ENCODE measurements around the gene HLA-DRB5.

The HLA-DRB5 gene

GRCh38 chr6:32570363-32570905 lies 40.3 kb upstream of the HLA-DRB5 start:
- H3K9me3 ChIP-seq (ENCODE audit: insufficient read depth, low read length, severe bottlenecking): no peaks in the 10 kb centered on the region
- H3K4me1 ChIP-seq (ENCODE audit: insufficient read depth, low read length): no peaks in the 10 kb centered on the region
- no peak overlapping the region for H3K4me2 ChIP-seq (ENCODE audit: insufficient read depth, low read length)
- no peaks in the 10 kb centered on the region for H3K36me3 ChIP-seq (ENCODE audit: insufficient read depth, low read length)
- H3K27ac ChIP-seq (ENCODE audit: low read length): no peak overlapping the region
- H3K79me2 ChIP-seq (ENCODE audit: insufficient read depth, low read length): no peaks in the 10 kb centered on the region
- H3K27me3 ChIP-seq (ENCODE audit: insufficient read depth, low read length, poor library complexity): peaks cover 3% of the 10 kb centered on the region
- no peaks in the 10 kb centered on the region for H4K20me1 ChIP-seq (ENCODE audit: insufficient read depth, low read length)
- H3K9ac ChIP-seq (ENCODE audit: low read depth, low read length): no peak overlapping the region
- no peak for TF ChIP-seq EZH2 (IDR thresholded peaks at IDR 0.05; ENCODE audit: borderline replicate concordance, low read depth, low read length, severe bottlenecking)
- TF ChIP-seq CTCF (IDR thresholded peaks at IDR 0.05; ENCODE audit: borderline replicate concordance, extremely low read depth, low read length, poor library complexity, severe bottlenecking): no peak
- ATAC-seq (ENCODE audit: insufficient read depth, low read depth) (no peak), DNase-seq (no peak)
- no peak overlapping the region for H2AFZ ChIP-seq (ENCODE audit: low read depth, low read length)
- no peak overlapping the region for H3K4me3 ChIP-seq (ENCODE audit: low read depth in 1 of 2, low read length in 2 of 2)

GRCh38 chr6:32568561-32568960 lies 38.5 kb upstream of the HLA-DRB5 start:
- no peak overlapping the region for H2AFZ ChIP-seq (ENCODE audit: low read depth, low read length)
- TF ChIP-seq EZH2 (IDR thresholded peaks at IDR 0.05; ENCODE audit: borderline replicate concordance, low read depth, low read length, severe bottlenecking): no peak
- no peak for TF ChIP-seq CTCF (IDR thresholded peaks at IDR 0.05; ENCODE audit: borderline replicate concordance, extremely low read depth, low read length, poor library complexity, severe bottlenecking)
- no peak overlapping the region for H3K4me2 ChIP-seq (ENCODE audit: insufficient read depth, low read length)
- no peak overlapping the region for H3K9ac ChIP-seq (ENCODE audit: low read depth, low read length)
- no peak overlapping the region for H3K4me3 ChIP-seq (ENCODE audit: low read depth in 1 of 2, low read length in 2 of 2)
- no peak overlapping the region for H3K27ac ChIP-seq (ENCODE audit: low read length)
- H4K20me1 ChIP-seq (ENCODE audit: insufficient read depth, low read length): no peaks in the 10 kb centered on the region
- no peak for DNase-seq
- H3K4me1 ChIP-seq (ENCODE audit: insufficient read depth, low read length): no peaks in the 10 kb centered on the region
- H3K36me3 ChIP-seq (ENCODE audit: insufficient read depth, low read length): no peaks in the 10 kb centered on the region
- H3K79me2 ChIP-seq (ENCODE audit: insufficient read depth, low read length): no peaks in the 10 kb centered on the region
- no peaks in the 10 kb centered on the region for H3K9me3 ChIP-seq (ENCODE audit: insufficient read depth, low read length, severe bottlenecking)
- H3K27me3 ChIP-seq (ENCODE audit: insufficient read depth, low read length, poor library complexity): no peaks in the 10 kb centered on the region
- ATAC-seq (ENCODE audit: insufficient read depth, low read depth): no peak

GRCh38 chr6:32566957-32567356 lies 36.9 kb upstream of the HLA-DRB5 start:
- no peak overlapping the region for H3K9ac ChIP-seq (ENCODE audit: low read depth, low read length)

More at GRCh38 chr6:32566957-32567356, 36.9 kb upstream of the HLA-DRB5 start:
- Histone ChIP-seq H3K9me3 (ENCODE audit: insufficient read depth, low read length, severe bottlenecking) (no peaks in the 10 kb centered on the region), H3K4me2 (ENCODE audit: insufficient read depth, low read length) (no peak overlapping the region), H3K4me1 (ENCODE audit: insufficient read depth, low read length) (no peaks in the 10 kb centered on the region), H3K4me3 (ENCODE audit: low read depth in 1 of 2, low read length in 2 of 2) (no peak overlapping the region), H3K79me2 (ENCODE audit: insufficient read depth, low read length) (no peaks in the 10 kb centered on the region), H2AFZ (ENCODE audit: low read depth, low read length) (no peak overlapping the region), H4K20me1 (ENCODE audit: insufficient read depth, low read length) (no peaks in the 10 kb centered on the region), H3K36me3 (ENCODE audit: insufficient read depth, low read length) (no peaks in the 10 kb centered on the region), H3K27ac (ENCODE audit: low read length) (no peak overlapping the region), H3K27me3 (ENCODE audit: insufficient read depth, low read length, poor library complexity) (no peaks in the 10 kb centered on the region)
- TF ChIP-seq EZH2 (IDR thresholded peaks at IDR 0.05; ENCODE audit: borderline replicate concordance, low read depth, low read length, severe bottlenecking) (no peak), CTCF (IDR thresholded peaks at IDR 0.05; ENCODE audit: borderline replicate concordance, extremely low read depth, low read length, poor library complexity, severe bottlenecking) (no peak)
- ATAC-seq (ENCODE audit: insufficient read depth, low read depth) (no peak), DNase-seq (no peak)

Data from DND-41 (cell line).